IgD-negative memory B cell (primary cell): Measurements from ENCODE around the gene WHRN. TPM values are rescaled to one million over a fixed set of nuclear protein-coding genes. Genes with fewer than 3 reads are reported as not detected.
A peak's percentile ranks its signal among the peaks of the same experiment; 100 is the strongest.

Experiments
- H3K27ac Mint-ChIP-seq, 3 donors: one replicate each; pipeline ENCODE4 v1.8.0; 2020 to 2022; ENCODE audit warnings: mild to moderate bottlenecking in 3 of 3, mixed read lengths in 3 of 3, moderate library complexity in 1 of 3
- H3K27me3 Mint-ChIP-seq: one replicate; pipeline ENCODE4 v1.8.0; 2021; ENCODE audit warnings: mixed read lengths
- H3K36me3 Mint-ChIP-seq: one replicate; pipeline ENCODE4 v1.8.0; 2020; ENCODE audit warnings: mild to moderate bottlenecking, mixed read lengths
- H3K4me1 Mint-ChIP-seq, 3 donors: one replicate each; pipeline ENCODE4 v1.8.0; 2020 to 2022; ENCODE audit warnings: mixed read lengths in 3 of 3, mild to moderate bottlenecking in 1 of 3
- H3K4me3 Mint-ChIP-seq, 4 donors: one replicate each; pipeline ENCODE4 v1.8.0; 2020 to 2022; ENCODE audit warnings: mild to moderate bottlenecking in 4 of 4, mixed read lengths in 4 of 4, moderate library complexity in 3 of 4
- H3K9me3 Mint-ChIP-seq, 3 donors: one replicate each; pipeline ENCODE4 v1.8.0; 2020 to 2021; ENCODE audit warnings: mixed read lengths in 3 of 3, mild to moderate bottlenecking in 1 of 3
- polyA plus RNA-seq: library from polyadenylated mRNA; unstranded; fragments of 300-500 nt; fragmentation: Illumina TruSeq; gene quantifications from one replicate; pipeline ENCODE4 v1.2.3, GENCODE V29; 2021

WHRN gene
- polyA plus RNA-seq, 1 donor from 2014 or later: 0.89 TPM

- Mint-ChIP-seq H3K36me3 (peaks cover 15% of the 10 kb centered on the region), H3K4me1 (peaks cover 40 to 51% (median 40%) of the 10 kb centered on the region in 3 donors), H3K27ac (peak overlapping the region; percentile 76 to 97 (median 89)), H3K27me3 (no peaks in the 10 kb centered on the region), H3K4me3 (no peak overlapping the region), H3K9me3 (peaks cover 0 to 4% (median 0%) of the 10 kb centered on the region in 3 donors)
Observed at GRCh38 chr9:114362394-114362793, 142.9 kb downstream of the WHRN start.

- Mint-ChIP-seq H3K4me1 (peaks cover 34 to 44% (median 34%) of the 10 kb centered on the region in 3 donors), H3K36me3 (peaks cover 15% of the 10 kb centered on the region), H3K27ac (peak overlapping the region; percentile 76 to 97 (median 83)), H3K9me3 (peaks cover 0 to 4% (median 0%) of the 10 kb centered on the region in 3 donors), H3K27me3 (no peaks in the 10 kb centered on the region), H3K4me3 (no peak overlapping the region)
Observed at GRCh38 chr9:114361542-114361941, 143.7 kb downstream of the WHRN start.

- peaks cover 0 to 2% (median 0%) of the 10 kb centered on the region in 3 donors for H3K9me3 Mint-ChIP-seq
- H3K4me1 Mint-ChIP-seq: peaks cover 27 to 31% (median 29%) of the 10 kb centered on the region in 3 donors
- H3K27me3 Mint-ChIP-seq: peaks cover 1% of the 10 kb centered on the region
- peak overlapping the region in 1 of 4 donors; percentile 64 for H3K4me3 Mint-ChIP-seq
- peak overlapping the region in 1 of 3 donors; percentile 76 for H3K27ac Mint-ChIP-seq
- H3K36me3 Mint-ChIP-seq: peaks cover 15% of the 10 kb centered on the region
Observed at GRCh38 chr9:114359801-114360200, 145.5 kb downstream of the WHRN start.

- Mint-ChIP-seq H3K27ac (peak overlapping the region in 2 of 3 donors; percentile 82 to 89), H3K4me3 (no peak overlapping the region), H3K4me1 (peaks cover 8 to 13% (median 11%) of the 10 kb centered on the region in 3 donors), H3K9me3 (no peaks in the 10 kb centered on the region), H3K36me3 (peaks cover 5% of the 10 kb centered on the region), H3K27me3 (peaks cover 1% of the 10 kb centered on the region)
Observed at GRCh38 chr9:114357911-114358328, 147.4 kb downstream of the WHRN start.

DNA sequence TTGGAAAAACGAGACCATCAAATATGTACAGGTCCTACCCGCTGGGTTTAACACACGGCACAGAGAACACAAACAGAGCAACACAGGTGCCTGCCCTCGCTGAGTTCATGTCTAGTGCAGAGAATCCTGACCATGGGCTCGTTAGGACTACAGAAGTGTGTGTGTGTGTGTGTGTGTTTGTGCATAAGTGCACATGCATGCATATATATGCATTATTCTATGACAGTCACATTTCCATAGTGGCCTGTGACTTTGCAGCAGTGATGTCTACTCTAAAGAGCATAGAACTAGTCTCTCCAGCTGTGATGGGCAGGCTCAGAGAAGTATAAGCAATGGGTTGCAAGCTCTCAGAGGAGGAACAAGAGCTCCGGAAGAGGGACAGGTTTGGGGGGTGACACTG is 147.9 kb downstream of the WHRN start:
- peak overlapping the region in 1 of 3 donors; percentile 71 for H3K27ac Mint-ChIP-seq
- H3K27me3 Mint-ChIP-seq: peaks cover 1% of the 10 kb centered on the region
- H3K36me3 Mint-ChIP-seq: peaks cover 5% of the 10 kb centered on the region
- H3K4me1 Mint-ChIP-seq: peaks cover 6 to 13% (median 8%) of the 10 kb centered on the region in 3 donors
- H3K9me3 Mint-ChIP-seq: no peaks in the 10 kb centered on the region
- H3K4me3 Mint-ChIP-seq: no peak overlapping the region

- Mint-ChIP-seq H3K36me3 (peaks cover 5% of the 10 kb centered on the region), H3K4me3 (no peak overlapping the region), H3K4me1 (peaks cover 8 to 16% (median 11%) of the 10 kb centered on the region in 3 donors)
Observed at GRCh38 chr9:114356792-114357191, 148.5 kb downstream of the WHRN start.

DNA sequence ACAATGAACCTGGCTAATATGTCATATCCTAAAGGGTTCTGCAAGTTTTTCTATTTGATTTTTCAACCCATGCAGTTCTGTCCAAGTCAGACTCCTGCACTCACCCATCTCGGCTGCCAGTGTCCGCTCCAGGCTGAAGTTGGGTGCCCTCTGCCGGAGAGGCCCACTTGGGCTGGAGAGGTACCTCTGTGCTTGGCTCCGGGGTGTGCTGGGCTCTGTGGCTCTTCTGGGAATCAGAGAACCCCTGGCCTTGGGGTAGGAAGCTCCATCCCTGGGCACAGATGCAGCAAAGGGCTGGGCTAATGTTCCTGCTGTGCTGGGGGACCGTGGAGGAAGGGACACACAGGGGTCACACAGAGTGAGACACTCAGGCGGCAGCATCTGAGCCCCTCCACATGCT is 149.5 kb downstream of the WHRN start:
- peaks cover 1% of the 10 kb centered on the region for H3K27me3 Mint-ChIP-seq
- H3K4me1 Mint-ChIP-seq: peaks cover 8 to 13% (median 11%) of the 10 kb centered on the region in 3 donors
- H3K36me3 Mint-ChIP-seq: peaks cover 5% of the 10 kb centered on the region
- no peak overlapping the region for H3K4me3 Mint-ChIP-seq
- H3K27ac Mint-ChIP-seq: no peak overlapping the region
- no peaks in the 10 kb centered on the region for H3K9me3 Mint-ChIP-seq

More at GRCh38 chr9:114356792-114357191, 148.5 kb downstream of the WHRN start:
- H3K9me3 Mint-ChIP-seq: no peaks in the 10 kb centered on the region
- no peak overlapping the region for H3K27ac Mint-ChIP-seq
- H3K27me3 Mint-ChIP-seq: peaks cover 1% of the 10 kb centered on the region

Other genes with a start within 250 kb of the WHRN start
- gene ORM1, start 182.4 kb downstream of the WHRN start, polyA plus RNA-seq: not detected
- not detected for gene ORM2, start 175.6 kb downstream of the WHRN start, polyA plus RNA-seq
- 25.4 TPM for gene AKNA, start 117.5 kb downstream of the WHRN start, polyA plus RNA-seq
- 361 TPM for gene ATP6V1G1, start 82.3 kb upstream of the WHRN start, polyA plus RNA-seq
- 15.9 TPM for gene TMEM268, start 105.8 kb upstream of the WHRN start, polyA plus RNA-seq
- gene TEX53, start 152.3 kb upstream of the WHRN start, polyA plus RNA-seq: not detected
- gene TEX48, start 176.7 kb upstream of the WHRN start, polyA plus RNA-seq: not detected